Erythroblast (primary cell): Measurements from ENCODE around the gene HOXB6.

Experiments
- GATA1 ChIP-seq: IDR thresholded peaks from 2 replicates; pipeline ENCODE4 v1.6.1; 2011; ENCODE audit warnings: low read depth, mild to moderate bottlenecking, control low read depth, low read length, moderate library complexity
- POLR2A ChIP-seq: IDR thresholded peaks from 2 replicates; pipeline ENCODE4 v1.6.1; 2011; ENCODE audit warnings: mild to moderate bottlenecking, low read length

DNA sequence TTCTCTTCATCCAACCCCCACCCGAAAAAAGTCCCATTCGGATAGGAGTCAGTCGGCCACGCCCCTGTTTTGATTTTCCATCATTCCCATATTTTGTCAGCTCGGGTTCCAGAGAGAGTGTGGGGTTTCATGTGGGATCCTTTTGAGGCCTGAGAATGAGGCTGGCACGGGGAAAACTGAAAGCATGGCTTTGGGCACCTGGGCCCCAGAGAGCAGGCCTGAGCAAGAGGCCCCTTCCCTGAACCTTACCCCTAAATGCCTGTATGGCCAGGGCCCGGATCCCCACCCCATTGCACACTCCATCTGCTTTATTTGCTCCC is 22.1 kb downstream of the HOXB6 start:
- TF ChIP-seq POLR2A (no peak), GATA1 (no peak)
